Measurements from ENCODE around the gene TCP11L2.

The TCP11L2 gene

GRCh38 chr12:106332536-106332935 lies 30.0 kb downstream of the TCP11L2 start:
- in situ Hi-C loops (cut with MboI; ENCODE audit: low pct_unique_long_range_greater_than_20kb, low sequenced_read_pairs, unreplicated experiment), result no loop called here
- DNase-seq (ENCODE audit: low spot score), result no peak
- no peak for TF ChIP-seq CTCF (IDR thresholded peaks at IDR 0.05; ENCODE audit: extremely low read depth, insufficient read depth, missing control alignments)

- in situ Hi-C loops (cut with MboI; ENCODE audit: low pct_unique_long_range_greater_than_20kb, low sequenced_read_pairs, unreplicated experiment), result no loop called here
- DNase-seq (ENCODE audit: low spot score), result no peak
- TF ChIP-seq CTCF (IDR thresholded peaks at IDR 0.05; ENCODE audit: extremely low read depth, insufficient read depth, missing control alignments), result no peak
Measured at GRCh38 chr12:106333010-106333409, 30.5 kb downstream of the TCP11L2 start.

- DNase-seq (ENCODE audit: low spot score), result no peak
- TF ChIP-seq CTCF (IDR thresholded peaks at IDR 0.05; ENCODE audit: extremely low read depth, insufficient read depth, missing control alignments), result no peak
- in situ Hi-C loops (cut with MboI; ENCODE audit: low pct_unique_long_range_greater_than_20kb, low sequenced_read_pairs, unreplicated experiment), result no loop called here
Measured at GRCh38 chr12:106333756-106334155, 31.2 kb downstream of the TCP11L2 start.

- no peak for DNase-seq (ENCODE audit: low spot score)
- no peak for TF ChIP-seq CTCF (IDR thresholded peaks at IDR 0.05; ENCODE audit: extremely low read depth, insufficient read depth, missing control alignments)
- in situ Hi-C loops (cut with MboI; ENCODE audit: low pct_unique_long_range_greater_than_20kb, low sequenced_read_pairs, unreplicated experiment), result no loop called here
Measured at GRCh38 chr12:106341086-106341877, 38.7 kb downstream of the TCP11L2 start.

GRCh38 chr12:106342397-106343213 lies 40.1 kb downstream of the TCP11L2 start:
- TF ChIP-seq CTCF (IDR thresholded peaks at IDR 0.05; ENCODE audit: extremely low read depth, insufficient read depth, missing control alignments), result no peak
- in situ Hi-C loops (cut with MboI; ENCODE audit: low pct_unique_long_range_greater_than_20kb, low sequenced_read_pairs, unreplicated experiment), result no loop called here
- no peak for DNase-seq (ENCODE audit: low spot score)

GRCh38 chr12:106343214-106343528 lies 40.6 kb downstream of the TCP11L2 start:
- TF ChIP-seq CTCF (IDR thresholded peaks at IDR 0.05; ENCODE audit: extremely low read depth, insufficient read depth, missing control alignments), result no peak
- in situ Hi-C loops (cut with MboI; ENCODE audit: low pct_unique_long_range_greater_than_20kb, low sequenced_read_pairs, unreplicated experiment), result no loop called here
- no peak for DNase-seq (ENCODE audit: low spot score)
